Body of pancreas (tissue), 4 donors: Measurements from ENCODE around the gene OR4K17.

Experiments used
- POLR2A ChIP-seq, 3 donors: fragments of 450-650 bp; IDR thresholded peaks; one replicate each; pipeline ENCODE4 v1.6.1; 2016; ENCODE audit warnings: antibody characterized with exemption in 3 of 3, mild to moderate bottlenecking in 2 of 3
- TF ChIP-seq, protein P1 (sequence below), 7 experiments: fragments of 450-650 bp in 4 of 7; fragments of 200-600 bp in 3 of 7; sonication (generic) in 3 of 7; IDR thresholded peaks; one replicate each; pipeline ENCODE4 v1.5.1; 2016 to 2019; ENCODE audit warnings: antibody characterized with exemption in 7 of 7

DNA sequence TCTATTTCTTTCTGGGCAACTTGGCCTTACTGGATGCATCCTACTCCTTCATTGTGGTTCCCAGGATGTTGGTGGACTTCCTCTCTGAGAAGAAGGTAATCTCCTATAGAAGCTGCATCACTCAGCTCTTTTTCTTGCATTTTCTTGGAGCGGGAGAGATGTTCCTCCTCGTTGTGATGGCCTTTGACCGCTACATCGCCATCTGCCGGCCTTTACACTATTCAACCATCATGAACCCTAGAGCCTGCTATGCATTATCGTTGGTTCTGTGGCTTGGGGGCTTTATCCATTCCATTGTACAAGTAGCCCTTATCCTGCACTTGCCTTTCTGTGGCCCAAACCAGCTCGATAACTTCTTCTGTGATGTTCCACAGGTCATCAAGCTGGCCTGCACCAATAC lies 33.4 kb downstream of the OR4K17 start:
- TF ChIP-seq, protein P1, sequence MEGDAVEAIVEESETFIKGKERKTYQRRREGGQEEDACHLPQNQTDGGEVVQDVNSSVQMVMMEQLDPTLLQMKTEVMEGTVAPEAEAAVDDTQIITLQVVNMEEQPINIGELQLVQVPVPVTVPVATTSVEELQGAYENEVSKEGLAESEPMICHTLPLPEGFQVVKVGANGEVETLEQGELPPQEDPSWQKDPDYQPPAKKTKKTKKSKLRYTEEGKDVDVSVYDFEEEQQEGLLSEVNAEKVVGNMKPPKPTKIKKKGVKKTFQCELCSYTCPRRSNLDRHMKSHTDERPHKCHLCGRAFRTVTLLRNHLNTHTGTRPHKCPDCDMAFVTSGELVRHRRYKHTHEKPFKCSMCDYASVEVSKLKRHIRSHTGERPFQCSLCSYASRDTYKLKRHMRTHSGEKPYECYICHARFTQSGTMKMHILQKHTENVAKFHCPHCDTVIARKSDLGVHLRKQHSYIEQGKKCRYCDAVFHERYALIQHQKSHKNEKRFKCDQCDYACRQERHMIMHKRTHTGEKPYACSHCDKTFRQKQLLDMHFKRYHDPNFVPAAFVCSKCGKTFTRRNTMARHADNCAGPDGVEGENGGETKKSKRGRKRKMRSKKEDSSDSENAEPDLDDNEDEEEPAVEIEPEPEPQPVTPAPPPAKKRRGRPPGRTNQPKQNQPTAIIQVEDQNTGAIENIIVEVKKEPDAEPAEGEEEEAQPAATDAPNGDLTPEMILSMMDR (IDR thresholded peaks at IDR 0.05): no peak
- no peak for TF ChIP-seq POLR2A (IDR thresholded peaks at IDR 0.05)
